GM18873 (cell line): ENCODE results near the gene SNTG2.

Experiments
- ATAC-seq: cut with Tn5 transposase; IDR thresholded peaks from one replicate; pipeline ENCODE4 v1.9.1; 2021; ENCODE audit warnings: mild to moderate bottlenecking, moderate library complexity, moderate number of reproducible peaks; ENCODE audit not compliant: unreplicated experiment, low FRiP score

The SNTG2 gene

DNA sequence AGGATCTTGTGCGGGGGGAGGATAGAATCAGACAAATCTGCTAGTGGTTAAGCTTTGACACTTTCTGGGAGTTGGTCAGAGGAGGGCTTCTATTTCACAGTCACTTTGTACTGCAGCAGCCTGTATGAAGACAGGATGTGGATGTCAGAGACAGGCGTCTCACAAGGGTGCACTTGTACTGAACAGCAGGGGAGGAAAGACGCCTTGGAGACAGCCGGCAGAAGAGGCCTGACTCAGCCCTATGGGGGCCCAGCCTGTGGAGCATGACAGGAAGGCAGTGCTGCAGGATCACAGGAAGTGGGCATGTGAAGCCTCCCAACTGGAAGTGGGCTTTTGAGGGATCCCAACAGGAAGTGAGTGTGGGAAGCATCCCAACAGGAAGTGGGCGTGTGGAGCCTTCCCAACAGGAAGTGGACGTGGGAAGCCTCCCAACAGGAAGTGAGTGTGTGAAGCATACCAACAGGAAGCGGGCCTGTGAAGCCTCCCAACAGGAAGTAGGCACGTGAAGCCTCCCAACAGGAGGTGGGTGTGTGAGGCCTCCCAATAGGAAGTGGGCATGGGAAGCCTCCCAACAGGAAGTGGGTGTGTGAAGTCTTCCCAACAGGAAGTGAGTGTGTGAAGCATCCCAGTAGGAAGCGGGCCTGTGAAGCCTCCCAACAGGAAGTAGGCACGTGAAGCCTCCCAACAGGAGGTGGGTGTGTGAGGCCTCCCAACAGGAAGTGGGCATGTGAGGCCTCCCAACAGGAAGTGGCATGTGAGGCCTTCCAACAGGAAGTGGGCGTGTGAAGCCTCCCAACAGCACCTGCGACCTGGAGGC, 212.3 kb downstream of the SNTG2 start:
- no peak for ATAC-seq

DNA sequence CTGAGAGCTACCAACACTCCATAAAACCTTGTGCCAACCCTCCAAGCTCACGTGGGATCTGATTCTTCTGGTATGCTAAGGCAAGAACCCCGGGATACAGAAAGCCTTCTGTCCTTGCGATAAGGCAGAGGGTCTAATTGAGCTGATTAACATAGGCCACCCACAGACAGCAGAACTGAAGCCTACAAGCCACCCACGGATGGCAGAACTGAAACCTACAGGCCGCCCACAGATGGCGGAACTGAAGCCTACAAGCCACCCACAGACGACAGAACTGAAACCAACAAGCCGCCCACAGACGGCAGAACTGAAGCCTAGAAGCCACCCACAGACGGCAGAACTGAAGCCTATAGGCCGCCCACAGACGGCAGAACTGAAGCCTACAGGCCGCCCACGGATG, 216.3 kb downstream of the SNTG2 start:
- no peak for ATAC-seq

DNA sequence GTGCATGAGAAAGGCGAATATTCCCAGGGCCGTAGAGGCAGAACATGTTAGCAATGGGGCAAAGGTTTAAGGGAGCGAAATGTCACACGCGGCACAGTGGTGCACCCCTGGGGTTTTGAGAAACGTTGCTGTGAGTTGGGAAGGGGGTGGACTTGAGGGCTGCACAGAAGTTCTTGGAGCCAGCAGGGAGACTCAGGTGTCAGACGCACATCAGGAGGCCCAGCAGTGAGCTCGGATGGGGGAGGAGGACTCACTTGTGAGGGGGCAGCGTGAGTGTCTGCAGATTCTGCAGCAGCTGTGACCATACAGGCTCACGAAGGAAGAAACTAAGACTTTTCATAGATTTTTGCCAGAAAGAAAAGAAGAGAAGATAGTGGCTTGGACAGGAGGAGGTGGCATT, 218.2 kb downstream of the SNTG2 start:
- ATAC-seq = no peak

DNA sequence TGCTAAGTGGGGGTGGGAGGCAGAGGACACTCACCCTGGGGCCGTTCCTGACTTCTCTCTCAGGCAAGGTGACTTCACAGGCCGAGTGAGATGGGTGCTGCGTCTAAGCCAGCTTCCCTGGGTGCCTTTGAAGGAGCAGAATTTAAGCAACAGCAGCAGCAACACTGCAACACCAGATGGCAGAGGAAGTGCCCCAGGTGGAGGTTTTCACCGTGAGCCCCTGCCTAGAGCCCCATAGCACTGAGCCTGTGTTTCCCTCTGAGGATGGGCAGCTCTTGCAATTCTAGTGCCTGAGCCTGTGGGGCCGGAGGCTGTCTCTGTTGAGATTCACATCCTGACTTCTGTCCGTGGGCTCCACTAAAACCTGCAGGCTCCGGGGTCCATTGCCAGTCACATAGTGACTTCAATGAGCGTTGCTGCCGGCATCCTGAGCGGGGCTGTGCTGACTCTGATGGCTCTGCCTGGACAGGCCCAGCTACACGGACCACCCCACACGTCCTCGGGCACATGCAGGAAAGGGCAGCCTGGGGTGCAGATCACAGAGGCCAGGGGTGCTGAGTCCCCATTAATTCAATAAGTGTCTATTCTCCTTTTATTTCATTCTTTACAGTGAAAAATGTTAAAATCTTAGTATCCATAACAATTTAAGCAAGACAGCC, 218.8 kb downstream of the SNTG2 start:
- ATAC-seq = no peak

DNA sequence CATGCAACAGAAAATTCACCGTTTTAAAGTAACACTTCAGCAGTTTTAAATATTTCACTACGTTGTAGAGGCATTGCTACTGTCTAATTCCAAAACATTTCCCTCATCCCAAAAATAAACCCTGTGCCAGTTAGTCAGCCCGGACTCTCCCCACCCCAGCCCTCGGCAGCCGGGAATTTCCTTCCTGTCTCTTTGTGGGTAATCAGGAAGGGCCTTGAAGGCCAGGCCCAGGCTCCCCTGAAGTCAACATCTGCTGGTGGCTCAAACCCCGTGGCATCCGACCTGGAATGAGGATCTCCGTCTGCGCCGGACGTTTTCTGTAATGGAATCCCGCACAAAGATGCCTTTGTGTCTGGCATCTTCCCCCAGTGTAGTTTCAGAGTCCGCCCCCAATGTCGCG, 219.6 kb downstream of the SNTG2 start:
- ATAC-seq = no peak

DNA sequence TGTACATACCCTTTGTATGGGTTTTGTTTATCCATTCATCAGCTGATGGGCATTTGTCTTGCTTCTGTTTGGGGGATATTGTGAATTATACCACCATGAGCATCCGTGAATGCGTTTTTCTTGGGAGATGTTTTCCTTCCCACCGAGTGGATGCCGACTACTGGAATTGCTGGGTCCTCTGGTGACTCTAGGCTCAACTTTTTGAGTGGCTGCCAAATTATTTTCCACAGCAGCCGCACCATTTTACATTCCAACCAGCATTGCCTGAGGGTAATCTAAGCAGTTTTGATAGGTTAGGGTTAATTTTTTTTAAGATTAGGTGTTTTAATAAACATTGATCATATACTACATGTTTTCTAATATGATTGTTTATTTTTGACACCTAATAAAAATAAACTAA, 220.1 kb downstream of the SNTG2 start:
- no peak for ATAC-seq

DNA sequence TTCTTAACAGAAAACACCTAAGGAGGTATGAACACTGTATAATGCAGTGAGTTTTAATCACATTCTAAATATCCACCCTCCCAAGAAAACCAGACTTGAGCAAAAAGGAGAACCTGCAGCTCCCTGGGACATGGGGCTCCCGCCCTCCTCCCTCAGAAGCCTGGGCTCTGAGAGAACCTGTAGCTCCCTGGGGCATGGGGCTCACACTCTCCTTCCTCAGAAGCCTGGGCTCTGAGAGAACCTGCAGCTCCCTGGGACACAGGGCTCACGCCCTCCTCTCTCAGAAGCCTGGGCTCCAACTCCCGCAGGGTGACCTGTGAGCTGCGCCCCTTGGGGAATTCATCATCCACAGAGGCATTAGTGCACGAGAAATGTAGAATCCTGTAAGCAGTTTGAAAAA, 222.9 kb downstream of the SNTG2 start:
- ATAC-seq = no peak

DNA sequence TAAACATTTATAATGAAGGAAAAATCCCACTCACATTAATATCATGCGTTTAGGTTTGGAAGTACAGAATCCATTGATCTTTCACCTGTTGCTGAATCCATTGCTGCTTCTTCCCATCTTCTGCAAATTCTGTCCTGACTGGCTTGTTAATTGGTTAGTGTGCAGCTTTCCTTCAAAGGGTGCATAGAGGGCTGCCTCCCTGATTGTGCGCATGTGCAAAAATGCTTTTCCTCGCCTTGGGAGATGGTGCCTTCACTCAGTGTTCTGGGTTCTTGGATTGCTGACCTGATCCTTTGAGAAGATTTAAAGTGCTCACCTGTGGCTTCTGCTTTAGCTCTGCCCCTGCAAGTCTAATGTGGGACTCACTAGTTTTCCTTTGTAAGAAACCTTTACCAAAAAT, 231.2 kb downstream of the SNTG2 start:
- no peak for ATAC-seq

DNA sequence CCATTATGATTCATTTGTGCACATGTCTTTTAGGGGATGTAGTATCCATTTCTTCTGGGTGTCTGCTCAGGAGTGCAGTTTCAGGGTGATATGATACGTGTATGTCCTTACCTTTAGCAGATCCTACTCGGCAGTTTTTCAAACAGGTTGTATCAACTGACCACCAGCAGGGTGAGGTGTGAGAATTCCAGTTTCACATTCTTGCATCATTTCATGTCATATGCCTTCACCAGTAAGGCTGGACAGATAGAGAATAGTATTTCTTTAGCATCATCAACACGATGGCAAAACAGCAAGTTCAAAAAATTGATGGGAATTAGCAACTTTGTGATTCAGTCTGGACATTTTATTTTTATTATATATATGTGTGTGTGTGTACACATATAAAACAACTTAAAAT, 232.7 kb downstream of the SNTG2 start:
- no peak for ATAC-seq

DNA sequence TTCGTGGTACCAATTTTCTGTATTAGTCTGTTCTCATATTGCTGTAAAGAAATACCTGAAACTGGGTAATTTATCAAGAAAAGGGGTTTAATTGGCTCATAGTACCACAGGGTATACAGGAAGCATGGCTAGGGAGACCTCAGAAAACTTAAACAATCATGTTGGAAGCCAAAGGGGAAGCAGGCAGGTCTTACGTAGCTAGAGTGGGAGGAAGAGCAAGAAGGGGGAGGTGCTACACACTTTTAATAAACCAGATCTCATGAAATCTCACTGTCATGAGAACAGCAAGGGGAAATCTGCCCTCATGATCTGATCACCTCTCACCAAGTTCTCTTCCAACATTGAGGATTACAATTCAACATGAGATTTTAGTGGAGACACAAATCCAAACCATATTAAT, 235.8 kb downstream of the SNTG2 start:
- no peak for ATAC-seq

DNA sequence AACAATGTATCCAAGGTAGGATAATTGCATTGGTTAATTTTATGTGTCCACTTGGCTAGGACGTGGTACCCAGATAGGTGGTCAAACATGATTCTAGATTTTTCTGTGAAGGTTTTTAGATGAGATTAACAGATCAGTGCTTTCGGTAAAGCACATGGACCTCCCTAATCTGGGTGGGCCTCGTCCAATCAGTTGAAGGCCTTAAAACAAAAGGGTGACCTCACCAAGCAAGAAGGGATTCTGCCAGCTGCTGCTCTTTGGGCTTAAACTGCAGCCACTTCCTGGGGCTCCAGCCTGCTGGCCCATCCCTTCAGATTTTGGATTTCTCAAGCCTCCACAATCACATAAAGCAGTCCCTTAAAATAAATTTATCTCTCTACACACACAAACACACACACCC, 236.5 kb downstream of the SNTG2 start:
- ATAC-seq = no peak

DNA sequence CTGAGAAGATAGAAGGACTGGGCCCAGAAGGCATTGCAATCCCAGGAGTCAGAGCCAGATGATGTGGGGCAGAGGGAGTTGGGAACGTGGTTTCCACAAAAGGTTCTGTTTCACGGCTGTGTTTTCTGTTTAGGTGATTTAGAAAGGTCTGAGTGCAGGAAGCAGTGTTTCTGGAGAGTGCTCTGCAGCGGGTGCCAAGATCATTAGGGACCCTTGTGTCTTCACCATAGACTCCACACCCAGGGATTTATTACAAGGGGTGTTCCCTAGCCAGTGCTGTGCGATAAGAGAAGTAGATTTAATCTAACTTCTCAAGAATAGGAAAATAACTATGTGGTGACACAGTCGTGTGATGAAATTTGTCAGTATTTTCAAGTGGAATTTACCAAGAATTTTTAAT, 241.5 kb downstream of the SNTG2 start:
- ATAC-seq = no peak

DNA sequence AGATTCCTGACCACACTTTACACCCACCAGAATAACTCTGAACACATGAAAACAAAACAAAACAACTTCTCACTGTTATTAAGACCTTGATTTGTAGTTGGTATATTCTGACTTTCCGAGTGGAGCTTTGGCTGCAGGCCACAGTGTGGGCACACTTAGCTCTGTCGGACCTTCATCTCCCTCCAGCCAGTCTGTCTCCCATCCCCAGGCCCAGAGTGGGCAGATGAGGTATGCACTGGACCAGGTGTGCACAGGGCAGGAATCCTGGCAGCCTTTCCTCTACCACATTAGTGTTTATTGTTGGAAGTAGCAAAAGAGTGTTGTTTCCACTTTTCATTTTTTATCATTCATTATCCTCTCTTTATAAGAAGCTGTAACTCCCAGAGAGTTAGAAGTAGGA, 243.2 kb downstream of the SNTG2 start:
- ATAC-seq = no peak

DNA sequence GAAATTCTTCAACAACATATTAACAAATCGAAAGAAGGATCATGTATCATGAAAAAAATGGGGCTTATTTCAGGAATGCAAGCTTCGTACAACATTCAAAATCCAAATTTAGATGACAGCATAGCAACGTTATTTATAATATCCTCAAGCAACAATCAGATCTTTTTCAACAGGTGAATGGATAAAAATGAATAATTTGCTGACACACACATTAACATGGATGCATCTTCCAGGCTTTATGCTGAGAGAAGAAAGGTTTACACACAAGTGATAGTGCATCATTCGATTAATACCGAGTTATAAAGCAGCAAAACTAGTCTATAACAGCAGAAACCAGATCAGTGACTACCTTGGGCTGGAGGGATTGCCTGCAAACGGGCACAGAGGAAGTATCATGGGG, 253.1 kb downstream of the SNTG2 start:
- no peak for ATAC-seq

DNA sequence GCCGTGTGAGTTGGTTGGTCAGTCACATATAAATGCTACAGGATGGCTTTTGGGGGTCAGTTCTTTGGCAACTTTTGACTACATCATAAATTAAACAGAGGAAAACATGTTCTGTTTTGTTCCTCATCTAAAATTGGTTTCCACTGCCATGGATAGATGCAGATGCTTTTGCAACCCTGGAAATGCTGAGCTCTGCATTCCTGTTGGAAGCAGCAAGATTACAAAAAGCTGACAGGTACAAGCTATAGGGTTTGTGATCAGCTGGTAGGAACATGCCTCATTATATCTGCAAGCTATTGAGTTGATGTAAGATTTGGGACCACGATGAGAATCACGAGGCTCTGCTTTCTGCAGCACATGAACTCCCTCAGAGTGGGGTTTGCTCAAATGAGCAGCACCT, 255.2 kb downstream of the SNTG2 start:
- no peak for ATAC-seq

DNA sequence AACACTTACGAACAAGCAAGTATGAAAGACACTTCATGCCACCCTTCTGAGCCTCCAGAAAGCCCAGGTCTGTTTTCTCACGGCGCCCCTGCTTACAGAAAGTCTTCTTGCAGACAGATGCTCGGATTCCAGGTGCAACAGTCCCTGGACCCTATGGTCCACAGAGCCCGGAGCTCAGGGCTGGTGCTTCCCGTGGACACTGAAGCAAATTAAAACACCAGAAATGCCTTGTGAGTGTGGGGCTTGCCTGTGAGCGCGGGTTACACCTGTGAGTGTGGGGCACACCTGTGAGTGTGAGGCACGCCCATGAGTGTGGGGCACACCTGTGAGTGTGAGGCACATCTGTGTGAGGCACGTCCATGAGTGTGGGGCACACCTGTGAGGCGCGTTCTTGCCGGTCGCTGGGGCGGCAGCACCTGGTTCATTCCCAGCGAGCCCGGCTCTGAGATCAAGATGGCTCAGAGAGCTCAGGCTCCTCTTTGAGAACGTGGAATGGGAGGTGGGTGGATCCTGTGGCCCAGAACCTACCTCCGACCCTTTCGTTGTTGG, 257.4 kb downstream of the SNTG2 start:
- no peak for ATAC-seq

DNA sequence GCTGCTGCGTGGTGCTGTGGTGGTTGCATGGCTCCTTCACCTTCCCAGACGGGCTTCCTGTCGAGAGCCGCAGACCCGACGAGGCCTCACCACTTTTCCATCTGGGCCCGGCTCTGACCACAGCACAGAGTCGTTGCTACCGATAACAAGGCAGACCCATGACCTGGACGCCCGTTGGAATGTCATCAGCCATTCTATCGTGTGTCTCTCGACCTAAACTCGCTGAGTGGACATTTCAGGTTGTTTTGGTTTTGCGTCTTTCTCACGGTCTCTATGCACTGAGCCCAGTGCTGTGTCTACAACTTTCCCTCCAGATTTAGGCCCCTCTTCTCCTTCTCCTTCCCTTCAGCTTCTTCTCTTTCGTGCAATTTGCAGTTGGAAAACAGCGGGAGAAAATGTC, 257.9 kb downstream of the SNTG2 start:
- ATAC-seq = no peak

DNA sequence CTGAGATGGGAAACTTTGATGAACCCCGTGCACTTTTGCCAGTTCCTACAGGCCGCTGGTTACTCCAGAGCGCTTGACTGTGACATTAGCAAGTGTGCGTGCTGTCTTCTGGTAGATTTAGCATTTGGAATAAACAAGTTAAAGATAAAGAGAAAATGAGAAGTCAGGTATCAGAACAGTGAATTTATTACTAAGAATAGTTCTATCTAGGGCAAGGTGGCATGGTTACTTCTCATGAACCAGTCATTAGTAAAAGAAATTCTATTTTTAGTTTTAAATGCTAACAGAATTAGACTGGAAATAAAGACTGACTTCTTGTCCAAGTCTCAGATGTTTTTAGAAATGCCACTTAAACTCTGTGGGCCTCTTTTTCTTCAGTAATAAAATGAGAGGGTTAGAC, 258.6 kb downstream of the SNTG2 start:
- no peak for ATAC-seq

DNA sequence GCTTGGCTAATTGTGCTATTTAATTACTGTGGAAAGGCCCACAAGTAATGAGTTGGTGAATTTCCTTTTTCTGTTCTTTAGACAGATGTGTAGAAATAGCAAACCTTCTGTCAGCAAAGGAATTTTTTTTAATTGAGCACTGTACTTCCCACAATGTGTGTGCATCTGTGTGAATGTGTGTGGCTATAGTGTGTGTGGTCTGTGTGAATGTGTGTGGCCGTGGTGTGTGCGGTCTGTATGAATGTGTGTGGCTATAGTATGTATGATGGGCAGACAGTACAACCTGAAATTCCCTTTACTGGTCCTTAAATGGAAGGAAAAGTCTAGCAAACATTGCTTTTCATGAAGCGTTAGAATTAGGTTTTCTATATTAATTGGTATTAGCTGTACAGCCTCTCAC, 259.1 kb downstream of the SNTG2 start:
- ATAC-seq = no peak

DNA sequence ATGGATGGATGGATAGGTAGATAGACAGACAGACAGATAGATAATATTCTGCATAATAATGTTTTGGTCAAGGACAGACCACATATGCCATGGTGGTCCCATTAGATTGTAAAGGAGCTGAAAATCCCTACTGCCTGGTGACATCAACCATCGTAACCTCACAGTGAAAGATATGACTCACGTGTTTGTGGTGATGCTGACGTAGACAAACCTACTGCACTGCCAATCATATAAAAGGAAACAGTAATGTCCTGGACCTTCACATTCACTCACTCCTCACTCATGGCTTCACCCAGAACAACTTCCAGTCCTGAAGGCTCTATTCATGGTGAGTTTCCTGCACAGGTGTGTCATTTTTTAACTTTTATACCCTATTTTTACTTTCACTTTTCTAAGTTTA, 259.7 kb downstream of the SNTG2 start:
- ATAC-seq = no peak

DNA sequence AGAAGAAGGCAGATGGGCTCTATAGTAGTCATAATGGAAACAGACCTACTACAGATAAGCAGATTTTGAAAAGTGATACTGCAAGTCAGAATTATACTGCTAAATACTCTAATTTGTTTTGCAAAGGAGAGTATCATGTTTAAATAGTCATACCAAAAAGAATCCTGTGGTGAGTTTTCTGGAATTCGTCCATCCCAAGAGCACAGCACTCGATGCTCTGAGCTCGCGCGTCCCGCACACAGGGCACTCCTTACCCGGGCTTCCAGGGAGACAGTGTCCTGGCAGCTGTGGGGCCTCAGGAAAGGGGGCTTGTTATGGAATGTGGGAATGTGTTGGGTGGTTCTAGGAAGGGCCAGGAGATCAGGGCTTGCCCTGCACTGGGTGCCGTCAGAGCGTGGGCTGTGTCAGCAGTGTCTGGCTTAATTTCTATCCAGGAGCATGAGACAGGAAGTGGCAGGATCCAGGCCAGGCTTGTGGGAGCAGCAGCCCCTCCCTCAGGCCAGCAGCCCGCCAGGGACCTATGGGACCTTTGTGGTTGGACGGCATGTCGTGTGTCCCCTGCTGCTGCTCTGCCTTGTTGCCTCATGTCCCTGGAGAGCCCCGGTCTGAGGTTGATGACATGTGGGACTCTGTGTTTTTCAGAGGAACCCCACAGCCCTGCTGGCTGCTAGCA, 269.4 kb downstream of the SNTG2 start:
- ATAC-seq = no peak
